GM12873 (cell line): ENCODE data around the gene USHBP1.

Source experiments
- TF ChIP-seq, protein P1 (sequence below): IDR thresholded peaks from 2 replicates; pipeline ENCODE4 v1.5.1; 2012; ENCODE audit warnings: low read depth, mild to moderate bottlenecking, moderate library complexity, low read length, control low read depth; ENCODE audit not compliant: insufficient read depth; ENCODE audit errors: missing control alignments

USHBP1 gene

GRCh38 chr19:17255150-17255621, 9.4 kb downstream of the USHBP1 start:
- TF ChIP-seq, protein P1, sequence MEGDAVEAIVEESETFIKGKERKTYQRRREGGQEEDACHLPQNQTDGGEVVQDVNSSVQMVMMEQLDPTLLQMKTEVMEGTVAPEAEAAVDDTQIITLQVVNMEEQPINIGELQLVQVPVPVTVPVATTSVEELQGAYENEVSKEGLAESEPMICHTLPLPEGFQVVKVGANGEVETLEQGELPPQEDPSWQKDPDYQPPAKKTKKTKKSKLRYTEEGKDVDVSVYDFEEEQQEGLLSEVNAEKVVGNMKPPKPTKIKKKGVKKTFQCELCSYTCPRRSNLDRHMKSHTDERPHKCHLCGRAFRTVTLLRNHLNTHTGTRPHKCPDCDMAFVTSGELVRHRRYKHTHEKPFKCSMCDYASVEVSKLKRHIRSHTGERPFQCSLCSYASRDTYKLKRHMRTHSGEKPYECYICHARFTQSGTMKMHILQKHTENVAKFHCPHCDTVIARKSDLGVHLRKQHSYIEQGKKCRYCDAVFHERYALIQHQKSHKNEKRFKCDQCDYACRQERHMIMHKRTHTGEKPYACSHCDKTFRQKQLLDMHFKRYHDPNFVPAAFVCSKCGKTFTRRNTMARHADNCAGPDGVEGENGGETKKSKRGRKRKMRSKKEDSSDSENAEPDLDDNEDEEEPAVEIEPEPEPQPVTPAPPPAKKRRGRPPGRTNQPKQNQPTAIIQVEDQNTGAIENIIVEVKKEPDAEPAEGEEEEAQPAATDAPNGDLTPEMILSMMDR = no peak

- TF ChIP-seq, protein P1 = no peak
Measured at GRCh38 chr19:17254636-17255035, 9.9 kb downstream of the USHBP1 start.

GRCh38 chr19:17249887-17250548, 14.5 kb downstream of the USHBP1 start:
- TF ChIP-seq, protein P1 = no peak

DNA sequence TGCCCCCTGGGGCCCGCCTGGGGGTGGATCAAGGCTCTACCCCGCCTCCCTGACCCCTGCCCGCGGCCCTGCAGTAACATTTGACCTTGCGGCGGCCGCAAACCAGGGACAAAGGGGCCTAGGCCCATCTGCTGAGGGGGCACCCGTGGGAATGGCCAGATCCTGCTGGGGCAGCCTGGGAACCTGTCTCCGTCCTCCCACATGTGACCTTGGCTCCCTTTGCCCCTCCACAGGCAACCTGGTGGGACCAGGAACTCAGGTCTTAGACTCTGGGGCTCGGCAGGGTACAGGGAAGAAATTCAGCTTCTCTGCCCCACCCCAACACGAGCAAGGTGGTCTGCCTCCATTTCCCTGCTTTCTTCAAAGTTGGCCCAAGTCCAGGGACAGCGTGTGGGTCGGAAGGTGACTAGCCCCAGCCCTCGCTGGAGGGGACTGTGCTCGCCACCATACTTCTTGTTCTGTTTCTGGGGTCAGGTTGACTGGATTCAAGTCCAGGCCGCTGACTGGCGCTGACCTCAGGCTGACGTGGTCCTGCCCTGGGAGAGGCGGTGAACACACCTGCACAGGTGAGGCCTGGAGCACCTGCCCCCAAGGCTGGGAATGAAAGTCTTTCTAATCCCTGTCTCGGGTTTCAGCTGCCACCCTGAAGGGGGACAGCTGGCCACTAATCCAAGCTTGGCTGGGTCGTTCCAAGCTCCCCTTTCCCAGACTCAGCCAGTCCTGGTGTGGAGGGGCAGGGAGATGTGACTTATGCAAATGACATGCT, 16.4 kb downstream of the USHBP1 start:
- TF ChIP-seq, protein P1 = no peak

DNA sequence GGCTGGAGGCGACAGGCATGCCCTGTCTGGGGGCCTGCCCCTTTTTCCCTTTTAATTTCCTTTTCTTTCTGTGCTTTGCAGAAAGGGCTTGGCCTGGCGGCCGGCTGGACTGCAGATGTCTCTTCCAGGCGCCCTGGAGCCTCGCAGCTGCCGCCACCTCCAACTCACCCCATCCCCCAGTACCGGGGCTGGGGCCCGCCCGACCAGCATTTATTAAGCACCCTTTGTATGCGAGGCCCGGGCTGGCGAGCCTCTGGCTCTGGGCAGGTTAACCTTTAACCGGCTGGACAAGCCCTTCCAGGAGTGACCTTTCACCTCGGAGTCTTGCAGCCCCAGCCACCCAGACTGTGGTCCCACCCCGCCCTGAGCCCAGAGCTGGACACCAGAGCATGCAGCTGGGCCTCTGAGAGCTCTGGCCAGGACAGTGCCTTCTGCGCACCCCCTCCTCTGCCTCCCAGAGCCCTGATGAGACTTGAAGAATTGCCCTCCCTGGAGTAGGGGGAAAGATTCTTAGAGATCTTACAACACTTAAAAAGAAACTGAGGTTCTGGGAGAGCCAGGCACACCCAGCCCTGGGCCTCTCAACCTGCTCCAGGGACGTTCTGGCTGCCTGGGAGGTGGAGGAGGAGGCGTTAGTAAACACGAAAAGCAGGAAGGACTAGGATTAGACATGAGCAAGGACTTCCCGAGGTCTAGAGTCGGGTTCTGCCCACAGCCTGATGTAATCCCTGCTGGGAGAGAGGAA, 17.7 kb downstream of the USHBP1 start:
- TF ChIP-seq, protein P1 = no peak

DNA sequence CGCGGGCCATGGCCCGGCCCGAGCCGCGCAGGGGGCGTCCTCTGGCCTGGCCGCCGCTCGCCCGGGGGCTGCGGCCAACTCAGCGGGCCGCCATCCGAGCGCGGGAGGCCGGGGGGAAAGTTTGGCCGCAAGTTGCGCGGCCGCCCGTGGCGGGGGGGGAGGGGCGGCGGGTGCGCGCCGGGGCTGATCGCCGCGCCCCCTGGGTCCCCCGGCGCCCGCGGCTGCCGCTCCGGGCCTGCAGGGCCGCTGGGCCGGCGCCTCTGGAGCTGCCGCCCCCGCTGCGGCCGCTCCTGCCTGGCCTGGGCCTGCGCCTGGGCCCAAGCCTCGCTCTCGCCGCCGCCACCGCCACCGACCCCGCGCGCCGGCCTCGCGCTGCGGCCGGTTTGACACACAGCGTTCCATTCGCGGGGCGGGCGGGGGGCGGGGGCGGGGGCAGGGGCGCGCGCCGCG, 19.0 kb downstream of the USHBP1 start, which contains the start of gene NR2F6:
TSS of gene NR2F6 (minus strand) at position 385 of the 450 bp plus-strand sequence. CDS start 699 bp downstream, outside the sequence.
- TF ChIP-seq, protein P1 = no peak
